A172 (cell line): Measurements from ENCODE around the gene TMEM63B. TPM values are rescaled to one million over a fixed set of nuclear protein-coding genes. Genes with fewer than 3 reads are reported as not detected.
"Not testable (repeated sequence)": the region's sequence is repeated elsewhere in the genome, so short reads cannot be mapped to it uniquely, and the experiment has no call there.

ENCODE experiments used
- DNase-seq: peaks from one replicate; pipeline ENCODE4 v3.0.0-alpha.2; 2015; ENCODE audit warnings: low spot score
- total RNA-seq: library from RNA; depleted of rRNA; stranded (reverse); fragments of >200 nt; shearing (Covaris generic); gene quantifications from 2 replicates; pipeline ENCODE4 v1.2.3, GENCODE V29; 2014

The TMEM63B gene
- total RNA-seq, 1 experiment from 2014 or later = 43.1 TPM

DNA sequence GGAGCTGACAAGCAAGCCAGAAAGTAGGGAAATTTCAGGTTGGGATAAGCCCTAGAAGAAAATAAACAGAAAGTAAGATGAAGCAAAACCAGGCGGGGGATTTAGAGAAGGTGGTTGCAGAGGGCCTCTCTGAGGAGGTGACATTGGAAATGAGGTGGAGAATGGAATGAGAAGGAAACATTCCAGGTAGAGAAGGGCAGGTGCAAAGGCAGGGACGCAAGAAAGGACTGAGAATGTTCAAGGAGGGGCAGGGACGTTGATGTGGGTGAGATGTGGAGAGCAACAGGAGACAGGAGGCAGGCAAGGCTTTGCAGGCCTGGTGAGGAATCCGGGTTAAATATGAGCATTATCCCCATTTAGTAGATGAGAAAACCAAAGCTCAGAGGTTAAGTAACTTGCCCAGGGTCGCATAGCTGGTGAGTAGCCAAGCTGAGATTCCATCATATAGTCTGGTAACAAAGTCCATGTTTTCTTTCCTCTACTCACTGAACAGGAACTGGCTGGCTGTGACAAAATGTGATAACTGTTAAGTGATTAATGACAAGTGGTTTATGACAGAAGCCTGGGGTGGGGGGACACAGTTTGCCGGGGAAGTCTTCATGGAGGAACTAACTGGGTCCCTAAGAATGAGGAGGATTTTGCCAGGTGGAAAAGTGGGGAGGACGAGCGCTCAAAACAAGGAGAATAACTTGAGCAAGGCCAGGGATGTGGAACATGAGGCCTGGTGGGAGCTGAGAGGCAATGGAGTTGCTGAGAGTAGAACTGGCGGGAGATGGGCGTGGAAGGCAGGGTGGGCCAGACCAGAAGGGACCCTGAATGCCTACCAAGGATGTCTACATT, 32.7 kb upstream of the TMEM63B start:
- no peak for DNase-seq

GRCh38 chr6:44095243-44095623, 32.1 kb upstream of the TMEM63B start:
- DNase-seq = not testable (repeated sequence)

- DNase-seq = peak; percentile 75
Measured at GRCh38 chr6:44096612-44097011, 30.7 kb upstream of the TMEM63B start.

DNA sequence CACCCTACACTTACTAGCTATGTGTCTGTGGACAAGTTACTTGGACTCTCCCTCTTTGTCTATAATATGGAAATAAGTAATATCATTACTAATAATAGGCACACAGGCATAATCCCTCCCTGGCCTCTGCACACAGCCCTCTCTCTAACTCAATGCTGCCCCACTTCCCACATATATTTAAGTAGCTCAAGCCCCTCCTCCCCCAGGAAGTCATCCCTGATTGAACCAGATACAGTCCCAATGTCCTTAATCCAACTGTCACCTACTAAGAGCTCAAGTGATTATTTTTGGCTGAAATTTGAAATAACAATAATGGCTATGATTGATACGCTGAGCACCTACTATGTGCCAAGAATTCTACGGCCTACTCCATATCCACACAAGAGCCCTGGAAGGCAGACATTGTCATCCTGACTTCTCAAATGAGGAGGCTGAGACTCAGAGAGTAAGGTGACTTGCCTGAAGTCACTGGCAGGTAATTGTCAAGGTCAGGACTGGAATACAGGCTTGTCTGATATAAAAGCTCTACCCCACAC, 29.5 kb upstream of the TMEM63B start:
- DNase-seq = no peak

DNA sequence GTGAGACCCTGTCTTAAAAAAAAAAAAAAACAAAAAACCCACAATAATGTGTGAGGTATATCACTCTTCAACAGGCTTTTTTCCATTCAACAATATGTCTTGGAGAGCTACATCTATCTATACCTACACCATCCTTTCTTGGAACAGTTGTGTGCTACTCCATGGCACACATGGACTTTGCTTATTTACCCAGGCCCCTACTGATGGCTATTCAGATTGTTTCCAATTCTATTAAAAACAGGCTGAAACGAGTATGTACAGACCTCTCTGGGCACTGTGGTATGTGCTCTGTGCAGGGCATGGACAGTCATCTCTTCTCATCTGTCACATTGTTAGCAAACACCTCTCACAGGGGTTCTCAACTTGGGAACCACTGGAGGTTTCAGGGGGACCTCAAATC, 28.2 kb upstream of the TMEM63B start:
- no peak for DNase-seq

DNA sequence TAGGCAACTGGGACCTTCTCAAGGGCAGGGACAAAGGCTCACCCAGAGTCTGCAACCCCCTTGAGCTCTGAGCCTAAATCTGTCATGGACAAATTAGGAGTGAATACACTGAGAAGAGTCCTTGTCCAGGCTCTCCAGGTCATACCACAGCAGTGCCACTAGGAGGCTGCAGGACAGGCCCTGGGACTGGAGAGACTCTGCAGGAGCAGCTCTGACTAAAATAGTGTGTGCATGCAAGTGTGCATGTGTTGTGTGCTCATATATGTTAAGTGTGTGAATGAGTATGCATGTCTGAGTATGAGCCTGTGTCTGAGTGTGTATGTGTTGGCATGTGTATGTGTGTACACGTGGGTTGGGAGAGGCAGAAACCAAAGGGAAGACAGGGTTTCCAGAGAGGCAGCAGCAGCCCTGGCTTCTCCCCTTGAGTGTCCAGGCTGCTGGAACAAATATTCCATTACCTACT, 27.2 kb upstream of the TMEM63B start:
- no peak for DNase-seq

- no peak for DNase-seq
Measured at GRCh38 chr6:44101832-44102231, 25.5 kb upstream of the TMEM63B start.

DNA sequence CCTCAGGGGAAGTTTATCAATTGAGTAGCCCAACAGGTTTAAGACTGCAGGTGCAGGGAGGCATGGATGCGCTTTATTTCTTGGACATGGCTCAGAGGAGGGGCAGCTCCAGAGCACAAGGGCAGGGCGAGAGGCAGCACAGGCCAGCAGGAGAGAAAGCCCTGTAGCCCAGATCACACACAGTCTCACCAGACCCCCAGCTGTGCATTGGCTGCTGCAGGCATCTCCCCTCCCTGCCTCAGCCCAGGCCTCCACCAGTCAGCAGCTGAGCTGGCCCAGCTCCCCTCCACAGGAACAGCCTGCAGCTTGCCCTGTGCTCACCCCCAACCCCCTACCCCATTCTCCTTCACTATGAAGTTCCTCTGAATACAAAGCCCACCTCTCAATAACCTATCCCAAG, 24.8 kb upstream of the TMEM63B start:
- no peak for DNase-seq

DNA sequence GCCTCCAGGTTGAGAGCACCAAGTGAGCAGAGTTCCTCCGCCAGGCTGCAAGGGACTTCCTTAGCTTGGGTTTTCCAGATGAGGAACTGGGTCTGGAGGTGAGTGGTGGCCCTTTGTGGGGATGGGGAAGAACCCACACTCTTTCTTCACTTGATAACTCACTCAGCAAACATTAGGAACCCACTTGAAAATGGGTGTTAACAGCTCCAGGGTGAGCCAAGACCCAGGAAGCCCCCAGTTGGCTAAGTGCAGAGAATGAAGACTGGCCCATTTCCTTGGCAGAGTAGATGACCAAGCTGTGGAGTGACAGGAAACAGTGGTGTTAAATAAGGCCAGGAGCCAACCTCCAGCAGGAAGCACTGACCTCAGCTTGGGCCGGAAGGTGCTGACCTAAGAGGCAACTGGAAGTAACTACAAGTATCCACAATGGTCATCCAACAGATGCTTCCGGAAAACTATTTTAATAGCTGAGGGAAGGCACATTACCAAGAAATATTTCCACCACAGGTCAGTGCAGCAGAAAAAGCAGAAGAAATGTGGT, 22.8 kb upstream of the TMEM63B start:
- DNase-seq = no peak

- DNase-seq = no peak
Measured at GRCh38 chr6:44105146-44105545, 22.2 kb upstream of the TMEM63B start.

- DNase-seq = no peak
Measured at GRCh38 chr6:44105993-44106740, 21.2 kb upstream of the TMEM63B start.

- no peak for DNase-seq
Measured at GRCh38 chr6:44107017-44107416, 20.3 kb upstream of the TMEM63B start.

DNA sequence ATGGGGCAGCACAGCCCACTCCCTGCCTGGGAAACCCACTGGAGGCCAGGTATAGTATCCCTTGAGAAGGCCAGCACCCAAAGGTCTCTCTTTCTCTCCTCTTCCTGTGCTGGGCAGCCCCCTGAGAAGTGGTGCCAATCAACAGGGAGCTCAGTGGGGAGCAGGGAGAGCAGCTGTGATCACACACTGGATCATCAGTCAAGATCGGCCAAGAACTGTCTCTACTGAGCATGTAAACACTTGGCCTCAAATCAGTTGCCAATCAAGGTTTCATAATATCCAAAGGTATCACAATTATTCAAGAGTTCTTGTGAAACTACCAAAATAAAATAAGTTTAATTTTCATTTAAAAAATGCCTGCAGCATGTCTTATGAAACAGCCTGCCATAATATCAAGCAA, 18.9 kb upstream of the TMEM63B start:
- no peak for DNase-seq

DNA sequence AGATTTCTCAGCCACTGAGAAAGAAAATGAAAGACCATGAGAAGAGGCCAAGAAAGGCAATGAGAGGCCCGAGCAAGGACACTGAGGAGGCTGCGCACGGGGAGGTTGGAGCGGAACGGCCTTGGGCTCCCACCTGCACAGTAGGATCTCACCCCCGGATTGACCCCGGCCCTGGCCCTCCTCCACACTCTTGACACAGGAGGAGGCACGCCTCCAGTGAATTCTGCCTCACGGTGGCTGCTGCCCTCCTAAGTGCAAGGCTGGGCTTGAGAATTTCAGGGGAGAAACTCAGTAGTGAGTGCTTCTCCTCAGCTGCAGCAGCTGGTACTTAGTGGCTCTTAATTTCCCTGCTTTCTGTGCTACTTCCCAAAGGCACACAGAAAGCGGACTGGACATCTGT, 18.1 kb upstream of the TMEM63B start:
- no peak for DNase-seq

DNA sequence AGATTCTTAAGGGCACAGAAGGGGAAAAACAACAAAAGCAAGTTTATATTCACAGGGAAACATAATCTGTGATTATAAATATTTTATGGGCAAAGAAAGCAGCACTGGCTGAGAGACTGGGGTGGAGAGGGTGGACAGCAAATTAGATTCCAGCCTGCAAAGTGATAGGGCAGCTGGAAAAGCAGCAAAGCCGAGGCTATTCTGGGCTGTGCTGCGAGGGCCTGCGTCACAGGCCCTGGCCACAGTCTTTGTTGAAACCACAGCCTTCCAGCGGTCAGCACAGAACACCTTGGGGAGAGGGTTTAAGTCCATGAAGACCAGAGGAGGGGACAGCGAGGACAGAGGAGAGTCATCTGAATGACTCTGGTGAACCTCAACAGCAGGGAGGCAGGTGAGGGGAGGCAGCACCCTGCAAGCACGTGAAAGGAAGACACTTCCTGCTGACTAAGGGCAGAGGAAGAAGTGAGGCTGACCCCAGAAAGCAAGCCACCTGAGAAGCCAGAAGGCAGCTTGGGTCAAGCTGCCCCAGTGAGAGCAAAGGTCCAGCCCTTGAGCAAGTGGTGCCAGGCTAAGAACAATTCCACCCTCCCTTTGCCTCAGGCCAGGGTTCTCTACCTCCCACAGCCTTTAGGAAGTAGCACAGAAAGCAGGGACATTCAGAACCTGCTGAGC, 17.2 kb upstream of the TMEM63B start:
- DNase-seq = no peak

DNA sequence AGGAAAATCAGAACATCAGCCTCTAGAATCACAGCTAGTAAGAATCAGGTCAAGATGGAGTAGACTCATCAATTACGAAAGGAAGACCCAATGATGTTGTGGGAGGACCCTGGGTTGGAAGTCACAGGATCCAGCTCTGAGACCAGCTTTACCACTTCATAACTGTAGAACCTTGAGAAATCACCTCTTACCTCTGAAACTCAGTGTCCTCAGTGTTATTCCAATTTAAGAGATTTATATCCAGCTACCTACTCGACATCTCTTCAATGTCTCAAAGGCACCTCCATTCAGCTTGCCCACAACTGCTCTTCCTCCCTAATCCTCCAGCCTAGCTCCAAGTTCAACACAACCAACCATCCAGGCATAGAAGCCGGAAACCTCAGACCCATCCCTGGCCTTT, 16.4 kb upstream of the TMEM63B start:
- no peak for DNase-seq

- no peak for DNase-seq
Measured at GRCh38 chr6:44111434-44112417, 15.6 kb upstream of the TMEM63B start.

DNA sequence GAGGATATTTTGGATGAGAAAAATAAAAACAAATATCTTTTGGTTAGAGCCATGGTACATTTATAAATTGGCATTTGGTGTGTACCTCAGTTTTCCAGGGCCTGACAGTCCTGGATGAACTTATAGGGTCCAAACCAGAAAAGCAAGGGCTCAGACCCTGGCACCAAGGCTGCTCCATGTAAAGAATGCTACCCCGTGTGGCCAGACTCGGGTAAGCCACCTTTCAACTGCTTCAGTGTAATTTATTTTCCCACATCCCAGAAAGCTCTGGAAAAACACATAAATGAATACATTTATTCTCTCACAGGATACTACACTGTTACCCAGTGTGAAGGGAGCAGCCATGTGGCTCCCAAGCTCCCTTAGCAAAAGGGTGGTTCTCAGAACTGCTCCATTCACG, 13.9 kb upstream of the TMEM63B start:
- no peak for DNase-seq

GRCh38 chr6:44115866-44116265, 11.5 kb upstream of the TMEM63B start:
- peak; percentile 88 for DNase-seq

DNA sequence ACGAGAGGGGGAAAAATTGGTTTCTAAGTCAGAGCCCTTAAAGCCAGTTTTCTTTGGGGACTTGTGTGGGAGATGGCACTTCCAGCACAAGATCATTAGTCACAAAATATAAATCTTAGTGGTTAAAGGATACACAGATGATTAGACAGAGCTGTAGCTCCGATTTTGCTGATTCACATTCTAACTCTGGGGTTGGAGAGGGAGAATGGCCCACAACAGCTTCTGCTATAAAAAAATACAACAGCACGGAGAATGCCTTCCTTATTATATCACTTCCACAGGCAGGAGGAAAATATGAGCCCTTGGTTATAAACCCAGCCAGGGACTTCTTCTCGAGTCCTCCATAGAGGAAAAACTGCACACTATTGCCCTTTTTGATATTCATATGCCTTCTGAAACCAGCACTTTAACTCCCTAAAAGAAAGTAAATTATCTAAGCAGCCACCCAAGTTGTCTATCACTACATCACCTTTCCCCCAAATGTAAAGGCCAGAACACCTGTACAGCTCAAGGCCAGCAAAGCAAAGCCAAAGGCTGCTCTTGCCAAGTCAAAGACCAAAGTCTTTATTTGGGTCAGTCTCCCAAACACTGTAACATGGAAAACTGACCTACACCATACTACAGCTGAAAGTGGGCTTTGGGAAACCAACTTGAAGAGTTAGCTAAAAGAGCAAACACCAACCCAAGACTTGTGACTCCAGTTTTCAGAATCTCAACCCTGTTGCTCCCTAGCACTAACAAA, 10.5 kb upstream of the TMEM63B start:
- DNase-seq = peak; percentile 90
